Esophagus muscularis mucosa (tissue), 4 donors: ENCODE data around the gene LRRC73.

Experiments
- EP300 ChIP-seq: sonication (generic); formaldehyde crosslinking; IDR thresholded peaks from one replicate; pipeline ENCODE4 v1.6.1; 2017; ENCODE audit warnings: antibody characterized with exemption
- POLR2A ChIP-seq: fragments of 450-650 bp; IDR thresholded peaks from one replicate; pipeline ENCODE4 v1.6.1; 2017; ENCODE audit warnings: antibody characterized with exemption, moderate library complexity, mild to moderate bottlenecking, low read depth
- TF ChIP-seq, protein P1 (sequence below), 3 experiments: fragments of 200-600 bp in 2 of 3; fragments of 450-650 bp in 1 of 3; sonication (generic) in 2 of 3; IDR thresholded peaks; one replicate each; pipeline ENCODE4 v1.5.1; 2017 to 2019; ENCODE audit warnings: antibody characterized with exemption in 3 of 3, mild to moderate bottlenecking in 2 of 3, moderate library complexity in 1 of 3

DNA sequence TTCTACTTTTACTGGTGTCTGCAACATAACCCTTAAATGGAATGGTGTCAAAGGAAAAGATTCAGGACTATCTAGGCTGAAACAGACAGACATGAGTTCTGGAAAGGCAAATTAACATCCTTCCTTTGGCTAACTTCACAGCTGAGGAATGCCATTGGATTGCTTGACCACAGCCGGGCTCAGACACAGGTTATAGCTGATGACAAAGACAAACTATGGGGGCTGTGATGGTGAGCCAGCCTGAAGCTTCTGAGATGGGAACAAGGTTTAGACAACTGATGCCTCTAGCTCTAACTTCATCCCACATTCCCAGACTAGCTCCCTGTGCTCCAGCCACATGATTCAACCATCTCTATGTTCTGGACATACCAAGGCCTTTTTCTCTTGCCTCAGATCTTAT lies 22.1 kb upstream of the LRRC73 start:
- TF ChIP-seq, protein P1, sequence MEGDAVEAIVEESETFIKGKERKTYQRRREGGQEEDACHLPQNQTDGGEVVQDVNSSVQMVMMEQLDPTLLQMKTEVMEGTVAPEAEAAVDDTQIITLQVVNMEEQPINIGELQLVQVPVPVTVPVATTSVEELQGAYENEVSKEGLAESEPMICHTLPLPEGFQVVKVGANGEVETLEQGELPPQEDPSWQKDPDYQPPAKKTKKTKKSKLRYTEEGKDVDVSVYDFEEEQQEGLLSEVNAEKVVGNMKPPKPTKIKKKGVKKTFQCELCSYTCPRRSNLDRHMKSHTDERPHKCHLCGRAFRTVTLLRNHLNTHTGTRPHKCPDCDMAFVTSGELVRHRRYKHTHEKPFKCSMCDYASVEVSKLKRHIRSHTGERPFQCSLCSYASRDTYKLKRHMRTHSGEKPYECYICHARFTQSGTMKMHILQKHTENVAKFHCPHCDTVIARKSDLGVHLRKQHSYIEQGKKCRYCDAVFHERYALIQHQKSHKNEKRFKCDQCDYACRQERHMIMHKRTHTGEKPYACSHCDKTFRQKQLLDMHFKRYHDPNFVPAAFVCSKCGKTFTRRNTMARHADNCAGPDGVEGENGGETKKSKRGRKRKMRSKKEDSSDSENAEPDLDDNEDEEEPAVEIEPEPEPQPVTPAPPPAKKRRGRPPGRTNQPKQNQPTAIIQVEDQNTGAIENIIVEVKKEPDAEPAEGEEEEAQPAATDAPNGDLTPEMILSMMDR (IDR thresholded peaks at IDR 0.05) = no peak
- TF ChIP-seq POLR2A (no peak), EP300 (no peak)
